Stimulated activated CD4-positive, alpha-beta T cell treated with anti-CD3 and anti-CD28 coated beads, Interleukin-1b, Interleukin-23, amount 100 ng/mL, for 1 hour (primary cell): ENCODE measurements around the gene ETF1.

Experiments used
- DNase-seq, 2 donors: peaks; one replicate each; pipeline ENCODE4 v3.0.0-alpha.2; 2020; ENCODE audit warnings: low read depth in 2 of 2

ETF1 gene

DNA sequence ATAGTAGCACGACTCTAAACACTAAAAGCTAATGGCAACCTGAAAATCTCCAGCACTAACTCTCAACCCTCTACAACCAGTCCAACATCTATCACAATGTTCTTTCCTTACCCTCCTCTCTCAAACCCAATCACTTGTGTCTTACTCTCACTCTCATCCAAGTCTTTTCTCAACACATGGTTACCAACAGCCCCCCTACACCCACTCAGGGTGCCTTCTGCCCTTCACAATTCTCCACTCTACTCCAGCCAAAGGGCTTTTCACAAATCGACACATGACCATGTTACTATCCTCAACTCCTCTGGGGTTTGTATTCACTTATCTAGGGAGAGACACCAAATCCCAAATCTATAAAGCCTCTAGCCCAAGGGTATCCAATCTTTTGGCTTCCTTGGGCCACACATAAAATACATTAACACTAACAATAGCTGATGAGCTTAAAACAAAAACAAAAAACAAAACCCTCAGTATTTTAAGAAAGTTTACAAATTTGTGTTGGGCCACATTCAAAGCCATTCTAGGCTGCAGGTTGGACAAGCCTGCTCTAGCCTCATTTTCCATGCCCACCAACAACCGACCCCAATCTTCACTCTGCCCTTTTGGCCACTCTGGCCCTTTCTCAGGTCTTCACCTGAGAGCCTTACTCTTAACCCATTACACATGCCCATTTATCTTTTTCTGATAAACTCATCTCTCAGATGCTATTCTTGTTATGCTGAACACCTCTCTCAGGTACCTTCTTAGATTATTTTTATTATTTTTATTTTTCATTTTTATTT lies 20.5 kb upstream of the ETF1 start:
- no peak for DNase-seq

DNA sequence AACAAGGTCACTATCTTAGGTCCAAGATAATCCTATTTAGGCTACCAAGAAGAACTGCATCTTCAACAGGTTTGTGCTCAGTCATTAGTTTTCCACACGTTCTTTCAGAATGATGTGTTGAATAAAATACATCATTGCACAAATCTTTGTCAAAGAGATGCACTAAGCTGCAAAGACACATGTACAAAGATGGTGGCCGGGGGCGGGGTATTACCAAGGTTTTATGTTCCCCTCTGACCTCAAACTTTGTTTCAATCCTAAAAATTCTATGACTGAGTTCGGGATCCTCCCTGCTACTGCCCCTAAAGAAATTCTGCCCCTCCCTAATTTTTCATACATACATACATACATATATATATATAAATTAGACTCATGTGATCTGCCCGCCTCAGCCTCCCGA lies 17.9 kb upstream of the ETF1 start:
- no peak for DNase-seq

DNA sequence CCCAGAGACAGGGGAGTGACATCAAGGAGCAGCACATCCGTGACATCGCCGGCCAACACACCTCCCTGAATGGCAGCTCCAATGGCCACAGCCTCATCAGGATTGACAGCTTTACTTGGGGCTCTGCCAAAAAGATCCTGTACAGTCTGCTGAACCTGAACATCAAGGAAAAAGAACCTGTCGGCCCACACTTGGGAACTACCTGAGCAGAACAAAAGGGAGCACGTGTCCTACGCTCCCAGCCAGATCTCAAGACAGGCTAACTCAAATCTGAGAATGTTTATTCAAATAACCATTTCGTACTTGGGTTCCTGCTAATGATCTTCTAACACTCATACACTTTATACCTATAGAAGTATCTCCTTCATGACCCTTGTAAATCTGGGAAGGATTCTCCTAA lies 16.9 kb upstream of the ETF1 start:
- DNase-seq: no peak

DNA sequence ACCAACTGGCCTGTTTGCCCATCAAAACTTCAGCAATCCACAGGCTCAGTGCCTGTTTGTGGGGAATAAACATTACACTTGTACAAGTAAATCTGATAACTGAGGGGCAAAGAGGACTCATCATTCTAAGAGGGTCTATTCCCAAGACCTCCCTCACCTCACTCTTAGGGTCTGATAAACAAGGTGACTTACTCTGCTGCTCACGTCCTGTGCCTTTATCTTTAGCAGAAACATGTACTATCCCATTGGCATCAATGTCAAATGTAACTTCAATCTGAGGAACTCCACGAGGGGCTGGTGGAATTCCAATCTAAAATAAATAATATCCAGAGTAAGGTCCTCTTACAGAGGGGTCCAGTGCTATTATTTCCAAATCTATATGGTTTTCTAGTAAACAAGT lies 14.6 kb upstream of the ETF1 start:
- no peak for DNase-seq

DNA sequence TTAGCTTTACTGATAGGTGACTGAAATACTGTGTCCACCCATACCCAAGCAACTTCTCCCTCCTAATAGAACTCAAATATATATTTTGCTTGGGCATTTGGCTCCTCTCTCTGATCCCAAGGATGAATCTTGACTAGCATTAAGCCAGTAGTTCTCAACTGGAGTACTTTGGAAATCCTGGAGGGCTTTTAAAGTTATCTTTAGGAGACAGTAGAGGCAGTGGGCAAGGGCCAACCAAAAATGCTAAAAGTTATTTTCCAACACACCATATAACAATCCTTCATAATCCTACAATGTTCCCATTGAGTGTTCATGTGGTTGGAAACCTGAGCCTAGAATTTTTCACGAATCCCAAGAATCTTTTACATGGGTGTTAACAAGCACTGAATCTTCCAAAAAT lies 11.1 kb upstream of the ETF1 start:
- no peak for DNase-seq

DNA sequence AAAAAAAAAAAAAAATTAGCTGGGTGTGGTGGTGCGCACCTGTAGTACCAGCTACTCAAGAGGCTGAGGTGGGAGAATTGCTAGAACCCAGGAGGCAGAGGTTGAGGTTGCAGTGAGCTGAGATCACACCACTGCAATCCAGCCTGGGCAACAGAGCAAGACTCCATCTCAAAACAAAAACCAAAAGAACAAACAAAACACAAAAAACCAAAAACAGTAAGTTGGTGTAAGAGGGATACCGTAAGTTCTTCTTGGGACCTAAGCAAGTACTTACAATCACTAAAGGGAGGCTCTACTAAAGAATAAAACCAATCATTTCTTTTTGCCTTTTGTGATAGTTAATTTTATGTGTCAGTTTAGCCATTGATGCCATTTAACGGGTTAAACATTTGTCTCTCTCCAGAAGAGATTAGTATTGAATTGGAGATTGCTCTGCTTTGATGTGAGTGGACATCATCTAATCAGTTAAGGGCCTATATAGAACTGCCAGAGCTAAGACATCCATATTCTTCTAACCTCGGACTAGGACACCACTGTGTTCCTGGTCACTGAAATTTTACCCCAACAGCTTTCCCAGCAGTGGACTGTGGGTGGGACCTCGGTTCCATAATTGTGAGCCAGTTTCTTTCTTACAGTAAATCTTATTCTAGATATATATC lies 10.5 kb upstream of the ETF1 start:
- no peak for DNase-seq

DNA sequence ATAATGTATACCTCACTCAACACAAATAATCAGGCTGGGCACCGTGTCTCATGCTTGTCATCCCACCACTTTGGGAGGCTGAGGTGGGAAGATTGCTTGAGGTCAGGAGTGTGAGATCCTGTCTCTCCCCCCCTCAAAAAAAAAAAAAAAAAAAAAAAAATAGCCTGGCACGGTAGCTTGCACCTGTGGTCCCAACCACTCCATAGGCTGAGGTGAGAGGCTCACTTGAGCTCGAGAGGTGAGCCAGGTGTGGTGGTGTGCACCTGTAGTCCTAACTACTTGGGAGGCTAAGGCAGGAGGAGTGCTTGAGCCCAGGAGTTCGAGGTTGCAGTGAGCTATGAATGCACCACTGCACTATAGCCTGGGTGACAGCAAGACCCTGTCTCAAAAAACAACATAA lies 9.6 kb upstream of the ETF1 start:
- no peak for DNase-seq

DNA sequence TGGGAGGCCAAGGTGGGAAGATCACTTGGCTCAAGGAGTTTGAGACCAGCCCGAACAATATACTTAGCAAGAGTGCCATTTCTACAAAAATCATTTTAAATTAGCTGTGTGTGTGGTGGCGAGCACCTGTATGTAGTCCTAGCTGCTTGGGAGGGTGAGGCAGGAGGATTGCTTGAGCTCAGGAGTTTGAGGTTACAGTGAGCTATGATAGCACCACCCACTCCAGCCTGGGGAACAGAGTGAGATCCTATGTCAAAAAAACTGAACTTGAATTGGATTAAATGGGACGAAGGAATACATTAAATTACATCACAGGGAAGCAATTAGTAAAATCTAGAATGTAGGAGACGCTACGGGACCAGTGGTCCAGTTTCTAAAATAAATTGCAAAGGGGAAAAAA lies 6.4 kb upstream of the ETF1 start:
- DNase-seq: no peak

DNA sequence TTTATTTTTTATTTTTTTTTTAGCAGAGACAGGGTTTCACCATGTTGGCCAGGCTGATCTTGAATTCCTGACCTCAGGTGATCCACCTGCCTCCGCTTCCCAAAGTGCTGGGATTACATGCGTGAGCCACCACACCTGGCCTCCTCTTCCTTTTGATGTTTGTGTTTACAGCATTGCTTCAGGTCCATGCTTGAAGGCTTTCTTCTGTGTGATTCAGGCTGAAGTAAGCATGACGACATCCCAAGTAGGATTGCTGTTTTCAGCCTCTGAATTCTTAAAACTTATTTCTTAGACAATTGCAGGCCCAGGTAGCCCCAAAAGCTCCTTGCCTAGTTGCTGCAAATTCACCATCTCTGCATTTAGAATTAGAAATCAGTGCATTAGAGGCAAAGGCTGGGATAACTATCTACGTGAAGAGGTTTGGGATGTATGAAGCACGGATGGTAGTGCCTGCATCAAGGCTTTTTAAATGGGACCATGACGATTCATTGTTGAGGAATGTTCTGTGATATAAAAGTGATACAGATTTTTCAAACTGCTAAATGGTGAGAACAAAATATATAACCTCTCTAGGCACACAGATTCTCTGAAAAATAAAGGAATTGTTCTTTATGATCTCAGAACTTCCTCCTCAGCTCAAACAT lies 3.0 kb upstream of the ETF1 start:
- no peak for DNase-seq

DNA sequence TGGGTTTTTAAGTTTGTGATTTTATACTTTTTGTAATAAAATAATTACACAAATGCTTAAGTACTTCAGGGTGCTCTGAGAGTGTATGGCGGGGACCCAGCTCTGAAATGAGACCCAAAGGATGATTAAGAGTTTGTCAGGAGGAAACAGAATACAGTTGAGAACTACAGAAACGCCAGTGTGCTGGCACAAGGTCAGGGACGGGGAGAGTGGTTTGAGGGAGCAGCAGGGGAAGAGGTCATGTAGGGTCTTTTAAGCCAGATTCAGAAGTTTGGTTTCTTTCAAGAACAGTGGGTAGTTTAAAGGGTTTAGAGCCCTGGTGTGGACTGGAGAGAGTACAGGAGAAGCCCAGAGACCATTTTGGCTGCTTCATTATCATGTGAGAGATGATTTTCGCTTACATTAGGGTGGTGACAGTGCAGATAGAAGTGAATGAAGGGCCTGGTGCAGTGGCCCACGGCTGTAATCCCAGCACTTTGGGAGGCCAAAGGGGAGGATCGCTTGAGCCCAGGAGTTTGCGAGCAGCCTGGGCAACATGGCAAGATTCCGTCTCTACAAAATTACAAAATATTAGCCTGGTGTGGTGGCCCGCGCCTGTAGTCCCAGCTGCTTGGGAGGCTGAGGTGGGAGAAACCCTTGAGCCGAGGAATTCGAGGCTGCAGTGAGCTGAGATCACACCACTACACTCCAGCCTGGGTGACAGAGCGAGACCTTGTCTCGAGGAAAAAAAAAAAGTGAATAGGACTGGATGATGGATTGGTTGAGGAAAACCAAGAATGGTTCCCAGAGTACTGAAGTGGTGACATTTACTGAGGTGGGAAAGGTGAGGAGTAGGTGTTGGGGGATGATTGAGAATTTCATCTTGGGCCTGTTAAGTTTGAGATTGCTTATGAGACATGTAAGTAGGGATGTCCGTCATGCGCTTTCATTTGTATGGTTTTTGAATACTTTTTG lies 1.4 kb upstream of the ETF1 start:
- no peak for DNase-seq

DNA sequence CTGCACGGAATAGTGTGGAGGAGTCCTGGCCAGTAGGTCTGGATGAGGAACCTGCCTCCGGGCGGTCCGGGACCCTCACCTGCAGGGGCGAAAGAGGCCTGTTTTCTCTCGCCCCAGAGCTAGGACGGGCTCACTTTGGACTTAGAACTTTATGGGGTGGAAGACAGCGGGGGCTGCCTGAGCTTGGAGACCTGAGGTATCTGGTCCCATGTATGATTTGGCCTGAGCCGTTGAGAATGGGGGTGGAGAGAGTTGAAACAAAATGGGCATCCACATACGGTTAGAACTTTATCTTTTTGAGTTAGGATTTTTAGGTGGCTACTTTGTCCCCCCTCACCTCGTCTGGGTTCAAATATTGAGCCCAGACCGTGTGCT lies 681 bp upstream of the ETF1 start:
- no peak for DNase-seq

DNA sequence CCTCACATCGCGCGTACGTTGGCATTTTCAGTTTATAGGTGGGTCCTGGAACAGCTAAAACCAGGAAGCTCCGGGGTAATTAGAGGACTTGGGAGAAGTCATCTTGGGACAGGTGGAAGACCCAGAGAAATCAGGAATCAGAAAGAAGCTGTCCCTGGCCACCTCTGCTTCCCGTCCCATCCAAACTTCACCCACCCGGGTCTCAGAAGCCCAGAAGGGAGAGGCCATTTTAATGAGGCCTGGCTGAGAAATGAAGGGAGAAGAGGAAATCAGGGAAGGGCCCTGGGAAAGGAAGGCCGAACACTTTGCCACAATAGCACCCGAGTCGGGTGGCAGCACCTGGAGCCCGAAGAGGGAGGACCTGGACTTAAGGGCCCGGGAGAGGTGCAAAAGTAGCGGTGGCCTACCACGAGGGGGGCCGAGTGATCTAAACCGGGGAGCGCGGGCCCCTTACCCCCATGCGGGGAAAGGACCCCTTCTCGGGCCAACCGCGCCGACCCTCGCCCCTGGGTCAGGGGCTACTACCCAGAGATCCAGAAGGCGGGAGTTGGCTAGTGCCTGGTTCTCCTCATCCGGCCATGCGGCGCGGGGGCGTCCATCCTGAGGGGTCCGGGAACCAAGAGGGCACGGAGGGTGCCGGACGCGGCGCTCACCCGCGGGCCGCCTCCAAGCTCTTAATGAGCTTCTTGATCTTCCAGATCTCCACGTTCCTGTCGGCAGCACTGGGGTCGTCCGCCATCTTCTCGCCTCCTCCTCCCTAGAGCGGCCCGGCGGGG lies 668 bp downstream of the ETF1 start:
- no peak for DNase-seq

DNA sequence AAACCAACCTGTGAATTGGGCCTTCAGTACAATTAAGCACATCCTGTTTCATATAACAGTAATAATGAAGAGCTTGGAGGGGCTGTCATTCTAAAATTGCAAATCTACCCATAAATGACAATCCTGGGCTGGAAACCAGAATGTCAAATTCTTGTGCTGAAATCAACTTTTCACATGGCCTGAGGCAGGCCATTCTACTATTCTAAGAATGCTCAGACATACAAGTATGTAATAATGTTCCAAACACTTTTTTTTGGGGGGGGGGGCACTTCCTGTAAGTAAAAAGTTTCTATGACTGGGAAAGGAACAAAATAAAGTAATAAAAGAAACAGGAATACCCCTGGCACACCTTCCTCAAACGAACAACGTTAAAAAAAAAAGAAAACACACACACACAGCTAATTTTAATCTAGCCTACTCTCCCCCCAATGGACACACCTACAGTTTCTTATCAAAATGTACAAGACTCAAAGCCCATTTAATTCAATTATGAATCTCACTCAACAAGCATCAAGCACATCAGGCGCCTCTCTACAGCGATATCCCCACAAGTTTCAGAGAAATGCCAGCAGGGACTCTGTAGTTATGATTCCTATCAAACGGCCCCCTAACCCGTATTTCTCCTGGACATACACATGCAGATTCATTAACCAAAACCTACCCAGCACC lies 1.4 kb downstream of the ETF1 start:
- no peak for DNase-seq

DNA sequence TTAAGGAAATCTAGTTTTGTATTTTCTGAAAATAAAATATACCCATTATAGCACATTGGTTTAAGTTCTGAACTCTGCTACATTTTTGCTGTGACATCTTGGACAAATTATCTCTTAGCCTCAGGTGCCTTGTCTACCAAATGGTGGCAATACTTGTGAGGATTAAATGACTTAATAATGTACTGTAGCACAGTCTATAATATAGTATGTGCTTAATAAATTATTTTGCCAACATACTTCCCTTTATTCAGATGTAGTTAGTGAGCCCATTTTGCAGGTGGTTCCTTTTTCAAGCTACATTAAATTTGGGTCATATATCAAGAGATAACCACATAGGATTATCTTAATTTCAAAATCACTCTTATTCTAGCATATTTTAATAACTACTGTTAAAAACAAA lies 3.2 kb downstream of the ETF1 start:
- DNase-seq: no peak

DNA sequence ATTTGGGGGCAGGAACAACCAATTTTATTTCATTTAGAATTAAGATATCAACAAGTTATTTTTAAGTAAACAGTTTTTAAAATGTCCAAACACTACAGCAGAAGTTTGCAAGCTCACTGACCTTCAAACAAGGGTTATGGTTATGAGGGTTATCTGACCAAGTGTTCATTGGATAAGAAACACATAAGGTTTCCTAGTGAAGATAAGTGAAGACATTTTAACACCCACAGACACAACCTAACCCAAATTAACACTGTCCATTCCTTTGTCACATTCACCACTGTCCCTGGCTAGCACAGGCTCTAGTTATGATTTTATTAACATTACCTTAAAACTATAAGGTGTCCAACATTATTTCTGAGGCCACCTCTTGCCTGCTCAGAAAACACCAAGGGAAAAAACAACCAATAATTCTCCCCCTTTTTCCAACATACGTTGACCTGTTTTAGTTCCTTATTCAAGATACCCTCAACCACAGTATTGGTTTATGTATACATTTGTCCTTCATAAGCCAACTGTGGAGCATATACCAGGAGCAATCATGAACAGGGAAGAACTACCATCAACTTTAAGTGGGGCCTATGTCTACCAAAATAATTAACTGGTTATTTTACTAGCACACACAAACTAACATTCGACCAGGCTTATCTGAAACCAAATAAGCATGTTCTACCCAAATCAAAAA lies 4.0 kb downstream of the ETF1 start:
- no peak for DNase-seq

DNA sequence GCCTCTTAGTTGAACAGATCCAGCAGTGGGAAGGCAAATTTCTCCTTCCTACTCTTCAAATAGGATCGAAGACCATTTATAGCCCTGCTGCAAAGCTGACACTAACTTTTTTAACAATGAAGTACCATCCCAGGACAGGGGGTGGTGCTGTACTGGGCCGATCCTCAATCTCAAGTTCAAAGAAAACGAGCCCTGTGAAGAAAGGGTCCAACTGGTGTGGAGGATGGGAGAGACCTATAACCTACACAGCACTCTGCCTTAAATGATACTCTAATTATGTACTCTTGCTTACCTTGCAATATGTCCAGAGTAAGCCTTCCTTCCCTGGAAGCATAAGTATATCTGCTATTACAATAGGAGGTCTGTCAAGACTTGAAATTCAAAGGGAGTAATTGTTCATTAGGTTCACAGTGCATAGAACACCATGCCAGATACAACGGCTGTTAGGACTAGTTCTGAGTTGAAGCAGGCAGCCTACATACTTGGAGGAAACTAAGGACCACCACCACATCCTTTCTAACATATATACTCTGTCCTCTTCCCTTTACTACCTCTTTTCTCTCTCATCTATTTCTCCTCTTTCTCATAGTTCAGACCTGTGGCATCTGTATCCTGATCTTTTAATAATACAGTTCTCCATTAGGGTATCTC lies 6.2 kb downstream of the ETF1 start:
- DNase-seq: no peak

DNA sequence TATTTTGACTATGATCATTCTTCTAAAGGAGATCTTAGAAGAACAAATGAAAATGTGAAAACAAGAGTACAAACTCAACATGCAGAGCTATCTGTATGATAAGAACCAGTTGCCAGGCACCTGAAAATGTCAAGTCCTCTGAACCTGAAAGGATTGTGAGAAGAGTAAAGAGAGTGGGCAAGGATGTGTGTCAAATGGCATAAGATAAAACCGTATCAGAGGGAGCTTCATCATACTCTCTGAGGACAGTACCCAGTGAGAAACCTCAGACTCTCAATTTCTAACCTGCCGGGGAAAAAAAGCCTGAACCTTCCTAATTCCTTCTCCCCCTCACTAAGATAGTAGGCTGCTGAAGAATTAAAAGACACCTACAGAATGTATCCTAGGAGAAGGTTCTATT lies 6.8 kb downstream of the ETF1 start:
- DNase-seq: no peak

DNA sequence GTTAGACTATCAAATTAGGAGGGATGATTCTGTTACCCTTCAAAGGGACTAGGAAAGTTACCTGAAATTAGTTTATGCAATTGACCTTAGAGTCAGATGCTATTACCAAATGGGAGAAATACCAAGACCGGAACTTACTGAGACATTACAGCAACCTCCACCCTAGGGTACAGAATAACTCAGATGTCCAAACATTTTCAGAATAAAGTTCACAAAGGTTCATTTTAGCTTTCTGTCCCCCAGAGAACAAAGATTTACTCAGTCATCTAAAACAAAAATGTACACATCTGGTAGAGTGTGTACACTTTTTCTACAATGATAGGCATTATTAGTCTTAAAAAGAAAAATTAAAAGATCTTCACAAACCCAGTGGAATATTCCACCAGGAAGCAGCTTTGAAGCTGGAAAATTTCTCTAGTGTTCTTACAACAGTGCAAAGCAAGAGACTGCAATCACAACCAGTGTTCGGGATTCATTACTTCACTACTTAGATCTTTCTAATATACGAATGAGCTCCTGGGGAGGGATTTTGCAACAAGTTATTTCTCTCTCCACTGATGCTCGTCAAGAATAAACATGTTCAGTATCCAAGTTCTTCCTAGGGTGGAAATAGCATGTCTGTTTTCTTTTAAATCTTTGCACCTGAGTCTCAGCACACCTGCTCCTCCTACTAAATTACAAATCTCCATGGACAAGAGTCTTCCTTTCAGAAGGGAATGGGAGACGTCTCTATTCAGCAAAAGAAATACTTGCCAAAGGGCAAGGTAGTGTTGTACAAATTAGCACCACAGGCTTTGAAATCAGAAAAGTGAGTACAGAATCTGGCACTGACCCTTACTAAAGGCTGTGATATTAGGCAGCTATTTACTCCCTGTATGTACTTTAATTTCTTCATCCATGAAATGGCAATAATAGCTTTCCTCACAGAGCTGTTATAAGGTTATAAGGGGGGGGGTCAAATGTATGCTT lies 8.8 kb downstream of the ETF1 start:
- DNase-seq: no peak

DNA sequence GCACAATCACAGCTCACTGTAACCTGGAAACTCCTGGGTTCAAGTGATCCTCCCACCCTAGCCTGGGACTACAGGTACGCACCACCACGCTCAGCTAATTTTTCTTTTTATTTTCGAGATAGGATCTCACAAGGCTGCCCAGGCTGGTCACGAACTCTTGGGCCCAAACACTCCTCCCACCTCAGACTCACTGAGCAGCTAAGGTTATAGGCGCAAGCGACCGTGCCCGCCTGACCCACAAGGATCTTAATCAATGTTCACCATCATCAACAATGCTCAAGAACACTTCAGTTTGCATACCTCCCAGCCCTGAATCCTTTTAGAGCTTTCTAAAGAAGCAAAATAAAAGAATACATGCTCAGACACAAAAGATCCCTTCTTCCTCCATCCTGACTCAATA lies 13.2 kb downstream of the ETF1 start:
- no peak for DNase-seq
